ENCODE results near the gene NCAM2.

Gene NCAM2

GRCh38 chr21:21241391-21241790, 243.2 kb downstream of the NCAM2 start:
- no peak overlapping the region for H3K4me3 ChIP-seq (ENCODE audit: low read depth, low read length)
- no peak for TF ChIP-seq CTCF (IDR thresholded peaks at IDR 0.05; ENCODE audit: borderline replicate concordance, insufficient read depth, low read depth, low read length)

GRCh38 chr21:21246007-21246406, 247.8 kb downstream of the NCAM2 start:
- no peak for TF ChIP-seq CTCF (IDR thresholded peaks at IDR 0.05; ENCODE audit: borderline replicate concordance, insufficient read depth, low read depth, low read length)
- H3K4me3 ChIP-seq (ENCODE audit: low read depth, low read length) = no peak overlapping the region

- H3K4me3 ChIP-seq (ENCODE audit: low read depth, low read length) = no peak overlapping the region
- TF ChIP-seq CTCF (IDR thresholded peaks at IDR 0.05; ENCODE audit: borderline replicate concordance, insufficient read depth, low read depth, low read length) = no peak
Observed at GRCh38 chr21:21247424-21247823, 249.2 kb downstream of the NCAM2 start.

- H3K4me3 ChIP-seq (ENCODE audit: low read depth, low read length) = no peak overlapping the region
Observed at GRCh38 chr21:21262048-21262447, 263.8 kb downstream of the NCAM2 start.

GRCh38 chr21:21268061-21268471, 269.9 kb downstream of the NCAM2 start:
- no peak for TF ChIP-seq CTCF (IDR thresholded peaks at IDR 0.05; ENCODE audit: borderline replicate concordance, insufficient read depth, low read depth, low read length)
- no peak overlapping the region for H3K4me3 ChIP-seq (ENCODE audit: low read depth, low read length)

More at GRCh38 chr21:21262048-21262447, 263.8 kb downstream of the NCAM2 start:
- no peak for TF ChIP-seq CTCF (IDR thresholded peaks at IDR 0.05; ENCODE audit: borderline replicate concordance, insufficient read depth, low read depth, low read length)

- no peak for TF ChIP-seq CTCF (IDR thresholded peaks at IDR 0.05; ENCODE audit: borderline replicate concordance, insufficient read depth, low read depth, low read length)
- H3K4me3 ChIP-seq (ENCODE audit: low read depth, low read length) = no peak overlapping the region
Observed at GRCh38 chr21:21268885-21269284, 270.7 kb downstream of the NCAM2 start.

- TF ChIP-seq CTCF (IDR thresholded peaks at IDR 0.05; ENCODE audit: borderline replicate concordance, insufficient read depth, low read depth, low read length) = no peak
- H3K4me3 ChIP-seq (ENCODE audit: low read depth, low read length) = no peak overlapping the region
Observed at GRCh38 chr21:21279193-21279901, 281.1 kb downstream of the NCAM2 start.
